GM10266 (cell line): ENCODE measurements around the gene FOXO1.

Experiments
- DNase-seq: peaks from one replicate; pipeline ENCODE4 v3.0.0; 2012; ENCODE audit errors: extremely low spot score
- CTCF ChIP-seq: IDR thresholded peaks from 2 replicates; pipeline ENCODE4 v1.5.1; 2012; ENCODE audit warnings: mild to moderate bottlenecking, low read depth; ENCODE audit not compliant: control insufficient read depth, insufficient read depth; ENCODE audit errors: missing control alignments

FOXO1 gene

GRCh38 chr13:40682449-40683240, 16.2 kb upstream of the FOXO1 start:
- TF ChIP-seq CTCF, result peak; percentile 51
- DNase-seq, result no peak

- no peak for TF ChIP-seq CTCF
- DNase-seq, result no peak
Measured at GRCh38 chr13:40681341-40682146, 15.1 kb upstream of the FOXO1 start.

GRCh38 chr13:40680659-40681323, 14.3 kb upstream of the FOXO1 start:
- DNase-seq, result no peak
- no peak for TF ChIP-seq CTCF

- DNase-seq, result no peak
- TF ChIP-seq CTCF, result no peak
Measured at GRCh38 chr13:40679480-40679985, 13.1 kb upstream of the FOXO1 start.

- TF ChIP-seq CTCF, result no peak
- DNase-seq, result no peak
Measured at GRCh38 chr13:40677064-40677463, 10.6 kb upstream of the FOXO1 start.

GRCh38 chr13:40676007-40676406, 9.6 kb upstream of the FOXO1 start:
- no peak for TF ChIP-seq CTCF

More at GRCh38 chr13:40676007-40676406, 9.6 kb upstream of the FOXO1 start:
- DNase-seq, result no peak
